Adrenal gland (tissue), 5 donors: ENCODE data around the gene VPS35L.

Source experiments
- CTCF ChIP-seq, 6 experiments: fragments of 450-650 bp in 4 of 6; fragments of 200-600 bp in 2 of 6; sonication (generic) in 1 of 6; IDR thresholded peaks; 1 replicate in 5 of 6; 2 replicates in 1 of 6; pipeline versions ENCODE4 v1.5.1 to v1.8.0; 2016 to 2021; ENCODE audit warnings: antibody characterized with exemption in 6 of 6, mild to moderate bottlenecking in 2 of 6, moderate library complexity in 1 of 6
- POLR2A ChIP-seq, 2 donors: fragments of 450-650 bp; IDR thresholded peaks; one replicate each; pipeline ENCODE4 v1.6.1; 2017; ENCODE audit warnings: antibody characterized with exemption in 2 of 2, mild to moderate bottlenecking in 2 of 2, moderate library complexity in 1 of 2
- donor health status: DM: no; HTN: no; CAD: no.

DNA sequence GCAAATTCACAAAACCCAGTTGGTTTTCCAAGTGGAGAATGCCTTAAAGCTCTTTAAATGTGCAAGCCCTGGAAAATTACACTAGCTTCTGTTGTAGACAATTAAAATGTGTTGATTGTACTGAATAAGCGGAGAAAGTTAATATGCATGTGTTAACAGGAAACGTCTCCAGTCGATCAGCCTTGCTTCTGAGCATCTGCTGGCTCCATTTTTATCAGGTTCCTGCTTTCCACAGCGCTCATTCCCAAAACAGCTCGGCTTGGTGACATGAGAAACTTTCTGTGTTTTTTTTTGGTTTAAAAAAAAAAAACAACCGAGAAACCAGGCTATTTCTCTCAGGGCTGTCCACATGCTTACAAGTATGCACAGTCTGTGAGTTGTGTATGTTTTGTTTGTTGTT is 60.7 kb downstream of the VPS35L start:
- no peak for TF ChIP-seq CTCF (IDR thresholded peaks at IDR 0.05)
- no peak for TF ChIP-seq POLR2A (IDR thresholded peaks at IDR 0.05)
